Smooth muscle cell of the umbilical artery (primary cell): ENCODE measurements around the gene TRAPPC11. TPM values are rescaled to one million over a fixed set of nuclear protein-coding genes. Genes with fewer than 3 reads are reported as not detected.

Experiments used
- total RNA-seq: library from RNA; depleted of rRNA; stranded (reverse); fragments of >200 nt; gene quantifications from 2 replicates; pipeline ENCODE4 v1.2.3, GENCODE V29; 2014

TRAPPC11 gene
- total RNA-seq, result 66.2 and 70.9 TPM in 2 replicates

GRCh38 chr4:183659029-183659871 lies at the start of gene TRAPPC11, which contains the start of gene RWDD4:
TSS of gene TRAPPC11 (plus strand) at chr4:183659293. CDS start at chr4:183663868, 4,575 bp downstream.
TSS of gene RWDD4 (minus strand) at chr4:183659185. CDS start at chr4:183658952, 233 bp downstream.

Other genes with a start within 250 kb of the TRAPPC11 start
- gene CDKN2AIP, start 214.7 kb upstream of the TRAPPC11 start, total RNA-seq, result 14.3 and 15.4 TPM in 2 replicates
- gene ING2, start 154.2 kb upstream of the TRAPPC11 start, total RNA-seq, result 10.7 and 15.8 TPM in 2 replicates
- gene RWDD4, start 108 bp upstream of the TRAPPC11 start, total RNA-seq, result 21.7 and 28.6 TPM in 2 replicates
- gene STOX2, start 246.0 kb downstream of the TRAPPC11 start, total RNA-seq, result 1.8 and 2.2 TPM in 2 replicates